ENCODE results near the gene MTHFD1.

Gene MTHFD1

DNA sequence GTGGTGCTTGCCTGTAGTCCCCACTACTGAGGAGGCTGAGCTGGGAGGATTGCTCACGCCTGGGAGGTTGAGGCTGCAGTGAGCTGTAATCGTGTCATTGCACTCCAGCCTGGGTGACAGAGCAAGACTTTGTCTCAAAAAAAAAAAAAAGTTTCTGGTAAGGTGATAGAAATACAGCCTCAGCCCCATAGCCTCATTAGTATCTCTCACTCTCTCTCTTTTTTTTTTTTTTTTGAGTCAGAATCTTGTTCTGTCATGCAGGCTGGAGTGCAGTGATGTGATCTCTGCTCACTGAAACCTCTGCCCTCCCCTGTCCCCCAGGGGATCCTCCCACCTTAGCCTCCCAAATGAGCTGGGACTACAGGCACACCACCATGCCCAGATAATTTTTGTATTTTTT is 19.2 kb downstream of the MTHFD1 start:
- no peak for DNase-seq

- DNase-seq: no peak
These were observed 21.2 kb downstream of the MTHFD1 start for GRCh38 chr14:64409126-64409920.

- peak; percentile 55 for DNase-seq
These were observed 22.1 kb downstream of the MTHFD1 start for GRCh38 chr14:64410084-64410774.

GRCh38 chr14:64411001-64411400 is 22.8 kb downstream of the MTHFD1 start:
- DNase-seq: no peak

- DNase-seq: no peak
These were observed 24.1 kb downstream of the MTHFD1 start for GRCh38 chr14:64412237-64412636.

DNA sequence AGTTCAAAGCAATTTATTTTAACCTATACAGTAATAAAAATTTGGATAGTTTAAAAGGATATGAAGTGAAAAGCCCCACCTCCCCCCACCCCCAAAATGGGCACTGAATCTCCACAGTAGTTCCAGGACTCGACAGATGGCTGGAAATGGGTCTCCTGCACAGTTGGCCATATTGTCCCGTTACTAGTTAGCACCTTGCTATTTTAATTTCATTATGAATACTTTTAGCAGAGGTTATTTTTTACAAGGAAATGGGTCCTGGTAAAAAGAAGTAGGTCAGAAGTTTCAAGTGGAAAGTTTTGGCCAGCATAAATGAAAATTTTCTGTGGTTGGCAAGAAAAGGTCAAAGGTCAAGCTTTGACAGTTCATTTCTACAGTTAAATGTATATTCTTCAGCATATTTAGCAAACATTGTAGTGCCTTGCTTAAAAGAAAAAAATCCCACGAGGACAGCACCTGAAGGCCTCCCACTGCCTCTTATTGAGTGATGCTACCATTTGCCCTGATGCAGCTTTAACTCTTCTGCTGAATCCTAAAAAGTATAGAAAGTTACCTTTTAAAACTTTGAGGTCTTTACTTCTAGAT is 28.3 kb downstream of the MTHFD1 start:
- DNase-seq: no peak

- no peak for DNase-seq
These were observed 29.1 kb downstream of the MTHFD1 start for GRCh38 chr14:64417055-64417770.

DNA sequence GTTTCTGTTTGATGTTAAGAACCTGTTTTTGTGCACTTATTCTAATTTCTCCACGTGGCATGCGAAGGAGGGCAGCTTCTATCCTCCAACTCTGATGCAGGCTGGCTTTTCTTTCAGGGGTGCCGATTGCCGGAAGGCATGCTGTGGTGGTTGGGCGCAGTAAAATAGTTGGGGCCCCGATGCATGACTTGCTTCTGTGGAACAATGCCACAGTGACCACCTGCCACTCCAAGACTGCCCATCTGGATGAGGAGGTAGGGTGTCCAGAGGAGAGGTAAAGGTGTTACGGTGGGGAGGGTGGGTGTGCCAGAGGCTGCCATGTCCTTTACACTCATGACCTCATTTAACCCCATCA is 29.6 kb downstream of the MTHFD1 start:
- no peak for DNase-seq

DNA sequence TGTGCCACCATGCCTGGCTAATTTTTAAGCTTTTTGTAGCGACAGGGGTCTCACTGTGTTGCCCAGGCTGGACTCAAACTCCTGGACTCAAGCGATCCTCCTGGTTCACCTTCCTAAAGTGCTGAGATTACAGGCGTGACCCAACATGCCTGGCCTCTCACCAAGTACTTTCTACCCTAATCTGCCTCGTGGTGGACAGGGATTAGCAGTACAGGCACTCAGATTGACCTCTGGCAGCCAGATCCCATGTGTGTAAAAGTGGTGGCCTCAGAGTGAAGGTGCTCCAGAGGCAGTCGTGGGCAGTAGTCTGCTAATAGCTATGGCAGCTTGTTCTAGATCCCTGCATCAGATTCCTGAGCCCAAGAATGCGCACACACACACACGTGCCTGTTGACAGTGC is 30.9 kb downstream of the MTHFD1 start:
- DNase-seq: no peak

- DNase-seq: peak; percentile 74
These were observed 33.0 kb downstream of the MTHFD1 start for GRCh38 chr14:64421166-64421565.

- no peak for DNase-seq
These were observed 33.9 kb downstream of the MTHFD1 start for GRCh38 chr14:64422005-64422404.

DNA sequence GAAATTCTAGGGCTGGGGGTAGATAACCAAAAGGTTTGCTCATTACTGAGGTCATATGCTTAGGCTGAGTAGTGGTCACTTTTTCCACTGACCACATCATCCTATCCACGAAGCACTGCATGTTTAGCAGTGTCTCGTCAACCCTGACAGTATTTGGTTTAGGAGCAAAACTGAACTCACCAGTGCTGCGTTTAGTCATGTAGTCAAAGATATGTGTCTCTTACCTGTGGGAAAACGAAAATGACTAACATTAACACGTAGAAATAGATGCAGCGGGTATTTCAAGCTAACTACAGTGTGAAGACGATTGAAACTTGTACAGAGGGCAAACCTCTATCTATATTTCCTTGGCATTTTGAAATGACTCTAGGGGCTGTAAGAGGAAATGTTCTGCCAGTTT is 34.6 kb downstream of the MTHFD1 start:
- no peak for DNase-seq

- DNase-seq: peak; percentile 58
These were observed 35.8 kb downstream of the MTHFD1 start for GRCh38 chr14:64423987-64424386.

DNA sequence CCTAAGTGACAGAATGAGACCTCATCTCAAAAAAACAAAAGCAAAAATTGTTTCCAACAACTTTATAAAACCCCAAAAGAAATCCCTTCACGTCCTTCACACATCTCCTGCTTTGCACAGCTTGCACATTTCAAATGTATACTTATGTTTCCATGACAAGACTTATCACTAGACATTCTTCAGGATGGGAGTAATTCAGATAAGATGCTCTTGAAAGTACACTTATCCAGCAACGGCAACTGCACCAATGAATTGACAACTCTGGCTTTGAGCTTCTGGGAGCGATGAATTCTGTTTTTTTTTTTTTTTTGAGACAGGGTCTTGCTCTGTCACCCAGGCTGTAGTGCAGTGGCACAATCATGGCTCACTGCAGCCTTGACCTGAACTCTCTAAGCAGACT is 46.4 kb downstream of the MTHFD1 start:
- no peak for DNase-seq

DNA sequence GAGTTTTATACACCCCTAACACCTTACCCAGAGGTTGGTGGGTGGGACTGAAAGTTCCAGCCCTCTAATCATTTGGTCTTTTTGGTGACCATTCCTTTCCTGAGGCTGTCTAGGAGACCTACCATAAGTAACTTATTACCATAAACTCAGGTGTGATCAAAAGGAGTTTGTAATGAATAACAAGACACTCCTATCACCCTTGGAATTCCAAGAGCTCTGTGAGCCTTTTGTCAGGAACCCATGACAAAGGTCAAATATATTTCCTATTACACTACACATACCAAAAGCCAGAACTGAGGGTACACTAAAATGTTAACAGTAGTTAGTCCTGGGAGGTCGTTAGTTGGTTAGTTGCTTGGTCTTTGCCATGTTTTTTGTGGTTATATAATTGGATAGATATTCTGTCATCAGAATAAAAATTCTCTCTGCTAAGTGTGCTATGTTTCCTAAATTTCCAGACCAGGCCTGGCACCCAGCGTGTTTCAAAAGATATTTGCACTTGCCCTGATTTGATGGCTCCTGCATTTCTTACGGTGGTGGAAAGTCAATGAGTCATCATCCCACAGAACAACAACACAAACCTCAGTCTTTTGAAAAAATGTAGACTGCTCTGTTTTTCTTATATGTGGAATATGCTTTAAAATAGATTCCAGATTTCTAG is 50.2 kb downstream of the MTHFD1 start:
- DNase-seq: peak; percentile 98

- DNase-seq: no peak
These were observed 51.0 kb downstream of the MTHFD1 start for GRCh38 chr14:64439141-64439540.

DNA sequence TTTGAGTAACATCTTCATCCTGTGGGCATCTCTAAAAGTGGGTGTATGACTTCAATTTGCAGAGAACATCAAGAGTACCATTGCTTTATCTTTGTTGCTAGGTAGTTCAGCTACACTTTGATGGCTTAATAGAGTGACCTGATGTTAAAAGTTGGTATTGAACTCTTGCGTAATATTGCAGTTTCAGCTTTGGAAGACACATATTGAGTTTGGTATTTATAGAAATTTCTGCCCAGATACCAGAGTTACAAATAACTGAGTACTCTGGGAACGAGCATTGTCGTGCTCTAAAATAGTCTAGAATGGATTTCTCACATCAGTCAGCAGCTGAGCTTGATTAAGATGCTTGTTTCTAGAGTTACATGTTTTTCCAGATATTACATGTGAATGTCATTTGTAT is 52.3 kb downstream of the MTHFD1 start:
- peak; percentile 61 for DNase-seq

- DNase-seq: no peak
These were observed 54.3 kb downstream of the MTHFD1 start for GRCh38 chr14:64442300-64442988.

DNA sequence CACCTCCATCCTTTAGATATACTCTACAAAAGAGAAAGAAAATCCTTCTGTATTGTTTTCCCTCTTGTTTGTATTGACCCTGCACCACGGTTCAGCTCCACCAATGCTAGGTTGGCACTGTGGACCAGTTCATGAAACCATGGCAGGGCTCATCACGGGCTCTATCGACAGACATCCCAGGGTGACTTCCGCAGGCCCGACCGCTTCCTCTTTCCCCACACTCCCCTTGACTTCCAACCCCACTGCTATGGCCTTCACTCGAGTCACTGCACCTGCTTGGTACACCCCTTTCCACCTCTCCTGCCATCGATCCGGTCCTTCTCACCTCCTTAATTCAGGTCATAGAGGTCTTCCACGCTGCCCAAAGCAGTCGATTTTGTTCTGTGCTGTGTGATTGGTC is 56.0 kb downstream of the MTHFD1 start:
- DNase-seq: no peak

DNA sequence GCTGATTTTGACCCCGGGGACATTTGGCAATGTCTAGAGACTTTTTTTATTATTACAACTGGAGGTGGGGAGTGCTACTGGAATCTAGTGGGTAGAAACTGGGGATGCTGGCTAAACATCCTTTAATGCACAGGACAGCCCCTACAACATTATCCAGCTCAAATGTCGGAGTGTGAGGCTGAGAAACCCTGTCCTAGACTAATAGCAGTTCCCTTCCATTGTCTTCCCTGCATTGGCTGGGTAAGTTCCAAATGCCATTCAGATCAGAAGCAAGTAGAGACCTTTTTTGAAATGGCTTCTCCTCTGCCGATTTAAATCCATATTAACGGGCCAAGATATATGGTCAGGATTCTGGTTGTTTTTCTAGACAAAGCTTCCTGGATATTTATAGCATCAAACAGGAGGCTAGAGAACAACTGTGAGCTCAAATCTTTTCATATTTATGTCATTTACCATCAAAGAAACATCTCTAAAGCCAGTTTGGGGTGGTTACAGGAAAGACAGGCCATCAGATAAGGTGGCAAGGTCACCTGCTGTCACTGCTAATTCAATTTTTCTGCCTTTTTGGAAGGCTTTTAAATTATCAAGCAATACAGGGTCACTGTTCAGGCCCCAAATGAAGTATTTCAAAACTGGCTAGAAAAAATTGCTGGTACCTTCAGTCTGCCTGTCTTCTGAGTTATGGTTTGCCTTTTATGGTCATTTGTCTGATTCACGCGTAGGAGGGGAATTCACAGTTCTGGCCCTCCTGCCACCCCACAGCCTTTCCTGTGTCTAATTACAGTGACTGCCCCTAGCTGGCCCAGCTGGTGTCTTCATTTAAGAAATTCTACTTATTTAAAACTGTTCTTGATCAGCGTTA is 57.1 kb downstream of the MTHFD1 start:
- DNase-seq: peak; percentile 91

Measured in fibroblast of skin of scalp (primary cell).